ENCODE measurements around the gene PNPT1. TPM values are rescaled to one million over a fixed set of nuclear protein-coding genes. Genes with fewer than 3 reads are reported as not detected.

The PNPT1 gene
- total and polyA plus RNA-seq, 9 of the 15 experiments (the other 6 are each of a cell fraction or from before 2014, with no cell fraction given): 46.5 to 104 (median 62.7) TPM

DNA sequence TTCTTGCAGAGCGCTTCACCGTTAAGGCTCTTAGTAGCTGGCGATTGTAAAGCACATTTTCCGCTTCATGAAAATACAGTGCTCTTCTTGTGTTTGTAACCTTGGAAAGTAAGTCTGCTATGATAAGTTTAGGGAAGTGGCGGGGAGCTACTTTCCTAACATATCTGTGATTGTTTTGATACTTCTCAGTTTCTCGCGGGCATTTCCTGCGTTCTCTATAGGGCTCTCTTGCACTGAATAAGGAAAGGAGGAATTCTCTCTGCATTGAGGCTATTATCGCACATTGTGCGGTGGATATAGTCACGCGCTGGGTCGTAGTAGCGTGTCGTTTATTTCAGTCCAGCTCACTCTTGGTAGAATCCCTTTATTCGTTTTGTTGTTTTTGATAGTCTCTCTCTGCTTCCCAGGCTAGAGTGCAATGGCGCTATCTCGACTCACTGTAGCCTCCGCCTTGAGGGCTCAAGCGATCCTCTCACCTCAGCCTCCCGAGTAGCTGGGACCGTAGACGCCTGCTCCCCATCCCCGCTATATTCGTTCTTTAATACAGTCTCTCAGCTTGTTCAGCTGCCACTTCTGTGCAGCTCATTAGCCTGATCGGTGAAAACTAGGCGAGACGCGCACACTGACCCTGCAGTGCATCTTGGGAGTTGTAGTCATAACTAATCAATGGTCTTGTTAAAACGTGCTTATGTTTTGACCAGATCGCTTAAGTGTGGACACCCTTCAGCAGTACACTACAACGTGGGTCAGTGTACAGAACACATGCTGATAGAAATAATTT lies 75.2 kb downstream of the PNPT1 start:
- WGBS (ENCODE audit: insufficient coverage, low coverage, missing lambda C conversion rate): 1% methylated on average over 32 of the region's 32 CpGs
- Histone ChIP-seq H3K36me3 (ENCODE audit: control insufficient read depth, insufficient read depth, low read length) (peaks cover 41% of the 10 kb centered on the region), H3K9ac (ENCODE audit: insufficient read depth in 1 of 2, low read depth in 2 of 2, low read length in 2 of 2) (peak overlapping the region; percentile 96 to 99), H4K20me1 (replicated peaks; ENCODE audit: control insufficient read depth, insufficient read depth, low read length) (peaks cover 12% of the 10 kb centered on the region; the same call in 1 of the 2 replicates), H3K27ac (ENCODE audit: extremely low read depth, low read depth, low read length) (peak overlapping the region; percentile 97), H3K79me2 (ENCODE audit: control insufficient read depth, insufficient read depth, low read length) (peaks cover 98% of the 10 kb centered on the region), H3K27me3 (ENCODE audit: control insufficient read depth in 2 of 2, insufficient read depth in 2 of 2, low read length in 2 of 2) (no peaks in the 10 kb centered on the region), H3K4me3 (peak overlapping the region; percentile 98), H2AFZ (ENCODE audit: low read depth, low read length) (peak overlapping the region; percentile 76), H3K9me1 (ENCODE audit: control insufficient read depth, insufficient read depth, low read length) (peaks cover 3% of the 10 kb centered on the region), H3K9me3 (replicated peaks; ENCODE audit: control insufficient read depth, insufficient read depth, low read depth, low read length) (no peaks in the 10 kb centered on the region), H3K4me2 (ENCODE audit: insufficient read depth, low read length) (peak overlapping the region; percentile 98), H3K4me1 (replicated peaks in 1 of 2; ENCODE audit: control insufficient read depth in 2 of 2, insufficient read depth in 2 of 2, low read length in 2 of 2) (peaks cover 6 to 8% of the 10 kb centered on the region in 2 experiments; a peak in 4 of 5 replicates)
- TSS peak; percentile 76 for BruUV-seq (replicated peaks)
- CTCF ChIA-PET (ENCODE audit: low intra/inter-chr PET ratio): interaction anchor here (0.6 kb wide), 1 partner anchor 13 kb away, joined by 4 read pairs; no protein-coding TSS in a partner anchor
- intact Hi-C loops (cut with micrococcal nuclease): loop anchor here (5.0 kb wide), 2 partner anchors 201 to 336 kb away; partner anchors contain the start of gene CCDC88A
- in situ Hi-C loops (cut with MboI): no loop called here
- POLR2A ChIA-PET: interaction anchor here (0.6 to 2.2 kb wide), 12 partner anchors 8 to 1433 kb away, joined by 3 to 11 read pairs (median 4); partner anchors contain the start of gene CFAP36
- peak; percentile 50 to 74 (median 60) for DNase-seq (ENCODE audit: extremely low read depth in 1 of 4, low spot score in 3 of 4)
- peak; percentile 95 for FAIRE-seq
- peak; percentile 47 for ATAC-seq
- TF ChIP-seq MEF2D (tag; conservative IDR thresholded peaks at IDR 0.05; ENCODE audit: low read depth) (no peak), ASH1L (IDR thresholded peaks at IDR 0.05; ENCODE audit: borderline replicate concordance, low read depth, partially characterized antibody) (no peak), FOXJ2 (tag; IDR thresholded peaks at IDR 0.05) (peak; percentile 16; the same call in 1 of the 2 replicates), MIER1 (IDR thresholded peaks at IDR 0.05; ENCODE audit: low read depth) (no peak), CREB1 (IDR thresholded peaks at IDR 0.05) (peak; percentile 55; the same call in 1 of the 2 replicates), CREB1 (CRISPR knock-in tag; IDR thresholded peaks at IDR 0.05) (no peak), ADNP (tag; IDR thresholded peaks at IDR 0.05) (no peak), SREBF2 (CRISPR knock-in tag; IDR thresholded peaks at IDR 0.05) (no peak), CHD4 (IDR thresholded peaks at IDR 0.05; ENCODE audit: insufficient read depth, insufficient replicate concordance, low read depth, low read length, poor library complexity, severe bottlenecking) (no peak)
- TF ChIP-seq, protein P1, sequence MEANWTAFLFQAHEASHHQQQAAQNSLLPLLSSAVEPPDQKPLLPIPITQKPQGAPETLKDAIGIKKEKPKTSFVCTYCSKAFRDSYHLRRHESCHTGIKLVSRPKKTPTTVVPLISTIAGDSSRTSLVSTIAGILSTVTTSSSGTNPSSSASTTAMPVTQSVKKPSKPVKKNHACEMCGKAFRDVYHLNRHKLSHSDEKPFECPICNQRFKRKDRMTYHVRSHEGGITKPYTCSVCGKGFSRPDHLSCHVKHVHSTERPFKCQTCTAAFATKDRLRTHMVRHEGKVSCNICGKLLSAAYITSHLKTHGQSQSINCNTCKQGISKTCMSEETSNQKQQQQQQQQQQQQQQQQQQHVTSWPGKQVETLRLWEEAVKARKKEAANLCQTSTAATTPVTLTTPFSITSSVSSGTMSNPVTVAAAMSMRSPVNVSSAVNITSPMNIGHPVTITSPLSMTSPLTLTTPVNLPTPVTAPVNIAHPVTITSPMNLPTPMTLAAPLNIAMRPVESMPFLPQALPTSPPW (CRISPR knock-in tag; IDR thresholded peaks at IDR 0.05): no peak
- TF ChIP-seq, protein P2, sequence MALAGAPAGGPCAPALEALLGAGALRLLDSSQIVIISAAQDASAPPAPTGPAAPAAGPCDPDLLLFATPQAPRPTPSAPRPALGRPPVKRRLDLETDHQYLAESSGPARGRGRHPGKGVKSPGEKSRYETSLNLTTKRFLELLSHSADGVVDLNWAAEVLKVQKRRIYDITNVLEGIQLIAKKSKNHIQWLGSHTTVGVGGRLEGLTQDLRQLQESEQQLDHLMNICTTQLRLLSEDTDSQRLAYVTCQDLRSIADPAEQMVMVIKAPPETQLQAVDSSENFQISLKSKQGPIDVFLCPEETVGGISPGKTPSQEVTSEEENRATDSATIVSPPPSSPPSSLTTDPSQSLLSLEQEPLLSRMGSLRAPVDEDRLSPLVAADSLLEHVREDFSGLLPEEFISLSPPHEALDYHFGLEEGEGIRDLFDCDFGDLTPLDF (CRISPR knock-in tag; IDR thresholded peaks at IDR 0.05): peak; percentile 46; the same call in 1 of the 2 replicates
- TF ChIP-seq, protein P3, sequence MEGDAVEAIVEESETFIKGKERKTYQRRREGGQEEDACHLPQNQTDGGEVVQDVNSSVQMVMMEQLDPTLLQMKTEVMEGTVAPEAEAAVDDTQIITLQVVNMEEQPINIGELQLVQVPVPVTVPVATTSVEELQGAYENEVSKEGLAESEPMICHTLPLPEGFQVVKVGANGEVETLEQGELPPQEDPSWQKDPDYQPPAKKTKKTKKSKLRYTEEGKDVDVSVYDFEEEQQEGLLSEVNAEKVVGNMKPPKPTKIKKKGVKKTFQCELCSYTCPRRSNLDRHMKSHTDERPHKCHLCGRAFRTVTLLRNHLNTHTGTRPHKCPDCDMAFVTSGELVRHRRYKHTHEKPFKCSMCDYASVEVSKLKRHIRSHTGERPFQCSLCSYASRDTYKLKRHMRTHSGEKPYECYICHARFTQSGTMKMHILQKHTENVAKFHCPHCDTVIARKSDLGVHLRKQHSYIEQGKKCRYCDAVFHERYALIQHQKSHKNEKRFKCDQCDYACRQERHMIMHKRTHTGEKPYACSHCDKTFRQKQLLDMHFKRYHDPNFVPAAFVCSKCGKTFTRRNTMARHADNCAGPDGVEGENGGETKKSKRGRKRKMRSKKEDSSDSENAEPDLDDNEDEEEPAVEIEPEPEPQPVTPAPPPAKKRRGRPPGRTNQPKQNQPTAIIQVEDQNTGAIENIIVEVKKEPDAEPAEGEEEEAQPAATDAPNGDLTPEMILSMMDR (IDR thresholded peaks at IDR 0.05 in 2 of 3, conservative IDR thresholded peaks at IDR 0.05 in 1 of 3; ENCODE audit: insufficient read depth in 2 of 3, low read depth in 1 of 3, low read length in 3 of 3): no peak
- TF ChIP-seq, protein P4, sequence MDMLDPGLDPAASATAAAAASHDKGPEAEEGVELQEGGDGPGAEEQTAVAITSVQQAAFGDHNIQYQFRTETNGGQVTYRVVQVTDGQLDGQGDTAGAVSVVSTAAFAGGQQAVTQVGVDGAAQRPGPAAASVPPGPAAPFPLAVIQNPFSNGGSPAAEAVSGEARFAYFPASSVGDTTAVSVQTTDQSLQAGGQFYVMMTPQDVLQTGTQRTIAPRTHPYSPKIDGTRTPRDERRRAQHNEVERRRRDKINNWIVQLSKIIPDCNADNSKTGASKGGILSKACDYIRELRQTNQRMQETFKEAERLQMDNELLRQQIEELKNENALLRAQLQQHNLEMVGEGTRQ (CRISPR knock-in tag; IDR thresholded peaks at IDR 0.05): no peak

Measured in K562 (cell line).